Stomach (tissue), 4 donors: ENCODE results near the gene GPR151.

Source experiments
- CTCF ChIP-seq, 7 experiments: fragments of 450-650 bp in 4 of 7; fragments of 200-600 bp in 3 of 7; sonication (generic) in 3 of 7; IDR thresholded peaks; one replicate each; pipeline ENCODE4 v1.5.1; 2016 to 2019; ENCODE audit warnings: antibody characterized with exemption in 7 of 7, control low read depth in 2 of 7, mild to moderate bottlenecking in 1 of 7
- POLR2A ChIP-seq, 4 donors: fragments of 450-650 bp; IDR thresholded peaks; one replicate each; pipeline ENCODE4 v1.6.1; 2016; ENCODE audit warnings: antibody characterized with exemption in 4 of 4, control low read depth in 2 of 4, mild to moderate bottlenecking in 1 of 4, moderate library complexity in 1 of 4

- TF ChIP-seq POLR2A (IDR thresholded peaks at IDR 0.05) (no peak), CTCF (IDR thresholded peaks at IDR 0.05) (no peak)
Measured at GRCh38 chr5:146564007-146564762, 48.2 kb upstream of the GPR151 start.
